Thyroid gland (tissue), 4 donors: Measurements from ENCODE around the gene RASGRP1.

ENCODE experiments used
- POLR2A ChIP-seq, 2 donors: fragments of 450-650 bp; IDR thresholded peaks; one replicate each; pipeline ENCODE4 v1.6.1; 2017; ENCODE audit warnings: antibody characterized with exemption in 2 of 2, mild to moderate bottlenecking in 2 of 2, moderate library complexity in 1 of 2
- TF ChIP-seq, protein P1 (sequence below), 6 experiments: fragments of 200-600 bp in 3 of 6; fragments of 450-650 bp in 3 of 6; sonication (generic) in 3 of 6; IDR thresholded peaks; one replicate each; pipeline ENCODE4 v1.5.1; 2016 to 2019; ENCODE audit warnings: antibody characterized with exemption in 6 of 6, mild to moderate bottlenecking in 2 of 6, inconsistent platforms in 1 of 6, moderate library complexity in 1 of 6

DNA sequence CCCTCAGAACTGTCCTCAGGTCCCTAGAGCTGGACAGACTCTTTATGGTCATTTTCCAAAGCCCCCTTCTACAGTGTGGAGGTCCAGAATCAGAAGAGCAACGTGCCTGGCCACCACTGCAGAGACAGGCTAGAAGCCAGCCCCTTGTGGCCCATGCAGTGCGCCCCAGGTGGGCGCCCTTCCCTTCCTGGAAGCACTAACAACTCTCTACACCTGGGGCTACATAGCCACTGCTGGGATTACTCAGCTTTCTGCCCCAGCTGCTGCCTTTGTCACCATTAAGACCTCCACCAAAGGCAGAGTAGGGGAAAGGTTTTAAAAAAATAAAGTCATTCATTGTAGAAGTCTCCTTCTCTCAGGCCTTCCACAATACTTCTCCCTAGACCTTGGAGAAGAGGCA, 2.3 kb downstream of the RASGRP1 start:
- TF ChIP-seq, protein P1, sequence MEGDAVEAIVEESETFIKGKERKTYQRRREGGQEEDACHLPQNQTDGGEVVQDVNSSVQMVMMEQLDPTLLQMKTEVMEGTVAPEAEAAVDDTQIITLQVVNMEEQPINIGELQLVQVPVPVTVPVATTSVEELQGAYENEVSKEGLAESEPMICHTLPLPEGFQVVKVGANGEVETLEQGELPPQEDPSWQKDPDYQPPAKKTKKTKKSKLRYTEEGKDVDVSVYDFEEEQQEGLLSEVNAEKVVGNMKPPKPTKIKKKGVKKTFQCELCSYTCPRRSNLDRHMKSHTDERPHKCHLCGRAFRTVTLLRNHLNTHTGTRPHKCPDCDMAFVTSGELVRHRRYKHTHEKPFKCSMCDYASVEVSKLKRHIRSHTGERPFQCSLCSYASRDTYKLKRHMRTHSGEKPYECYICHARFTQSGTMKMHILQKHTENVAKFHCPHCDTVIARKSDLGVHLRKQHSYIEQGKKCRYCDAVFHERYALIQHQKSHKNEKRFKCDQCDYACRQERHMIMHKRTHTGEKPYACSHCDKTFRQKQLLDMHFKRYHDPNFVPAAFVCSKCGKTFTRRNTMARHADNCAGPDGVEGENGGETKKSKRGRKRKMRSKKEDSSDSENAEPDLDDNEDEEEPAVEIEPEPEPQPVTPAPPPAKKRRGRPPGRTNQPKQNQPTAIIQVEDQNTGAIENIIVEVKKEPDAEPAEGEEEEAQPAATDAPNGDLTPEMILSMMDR (IDR thresholded peaks at IDR 0.05), result no peak
- TF ChIP-seq POLR2A (IDR thresholded peaks at IDR 0.05), result no peak
